Cerebellar cortex (tissue), 1 donor: ENCODE results near the gene AGAP1.
"Not testable (repeated sequence)": the region's sequence is repeated elsewhere in the genome, so short reads cannot be mapped to it uniquely, and the experiment has no call there.

ENCODE experiments used
- DNase-seq: peaks from one replicate; pipeline ENCODE4 v3.0.0-alpha.2; 2015; ENCODE audit warnings: low spot score

The AGAP1 gene

GRCh38 chr2:236129935-236130334, 636.1 kb downstream of the AGAP1 start:
- no peak for DNase-seq

- DNase-seq = no peak
Observed at GRCh38 chr2:236130349-236130998, 636.6 kb downstream of the AGAP1 start.

GRCh38 chr2:236131073-236131692, 637.3 kb downstream of the AGAP1 start:
- DNase-seq = no peak

- no peak for DNase-seq
Observed at GRCh38 chr2:236133410-236134012, 639.7 kb downstream of the AGAP1 start.

GRCh38 chr2:236136538-236136937, 642.7 kb downstream of the AGAP1 start:
- no peak for DNase-seq

GRCh38 chr2:236137066-236137465, 643.2 kb downstream of the AGAP1 start:
- no peak for DNase-seq

GRCh38 chr2:236141616-236142015, 647.8 kb downstream of the AGAP1 start:
- DNase-seq = not testable (repeated sequence)

- DNase-seq = no peak
Observed at GRCh38 chr2:236143811-236144210, 650.0 kb downstream of the AGAP1 start.

- DNase-seq = no peak
Observed at GRCh38 chr2:236146436-236146835, 652.6 kb downstream of the AGAP1 start.

- no peak for DNase-seq
Observed at GRCh38 chr2:236155406-236155805, 661.6 kb downstream of the AGAP1 start.

GRCh38 chr2:236156095-236156859, 662.4 kb downstream of the AGAP1 start:
- no peak for DNase-seq

GRCh38 chr2:236156860-236157194, 663.0 kb downstream of the AGAP1 start:
- no peak for DNase-seq

- DNase-seq = no peak
Observed at GRCh38 chr2:236157366-236157765, 663.5 kb downstream of the AGAP1 start.

GRCh38 chr2:236157815-236158498, 664.1 kb downstream of the AGAP1 start:
- no peak for DNase-seq

GRCh38 chr2:236158969-236159777, 665.3 kb downstream of the AGAP1 start:
- DNase-seq = no peak

GRCh38 chr2:236159778-236160170, 665.9 kb downstream of the AGAP1 start:
- DNase-seq = no peak

- DNase-seq = no peak
Observed at GRCh38 chr2:236160366-236161081, 666.7 kb downstream of the AGAP1 start.

GRCh38 chr2:236161082-236161462, 667.2 kb downstream of the AGAP1 start:
- DNase-seq = no peak

GRCh38 chr2:236161531-236161930, 667.7 kb downstream of the AGAP1 start:
- no peak for DNase-seq

GRCh38 chr2:236162031-236162845, 668.4 kb downstream of the AGAP1 start:
- DNase-seq = no peak
